Neural cell (in vitro differentiated cells): Measurements from ENCODE around the gene TMC3. TPM values are rescaled to one million over a fixed set of nuclear protein-coding genes. Genes with fewer than 3 reads are reported as not detected.

Experiments used
- H2AFZ ChIP-seq: fragments of 200-600, 300-800 bp; sonication (generic), shearing (Covaris generic); 2 replicates; pipeline ENCODE4 v1.6.0; 2014; ENCODE audit warnings: low read depth, mild to moderate bottlenecking, antibody characterized with exemption, low read length, moderate library complexity
- H3F3A ChIP-seq: fragments of 200-600 bp; shearing (Covaris generic); 2 replicates; pipeline ENCODE4 v1.6.1; 2016; ENCODE audit warnings: mild to moderate bottlenecking, moderate library complexity, mixed read lengths, antibody characterized with exemption, low read length; ENCODE audit not compliant: insufficient read depth, poor library complexity, severe bottlenecking
- H3K27ac ChIP-seq: fragments of 200-600, 300-800 bp; sonication (generic), shearing (Covaris generic); 2 replicates; pipeline ENCODE4 v1.5.1; 2014; ENCODE audit warnings: mild to moderate bottlenecking, low read length, moderate library complexity
- H3K27me3 ChIP-seq: fragments of 300-800, 200-600 bp; sonication (generic), shearing (Covaris generic); 2 replicates; pipeline ENCODE4 v1.6.0; 2014; ENCODE audit warnings: mild to moderate bottlenecking, low read depth, low read length, moderate library complexity; ENCODE audit not compliant: insufficient read depth
- H3K36me3 ChIP-seq: fragments of 300-800, 200-600 bp; sonication (generic), shearing (Covaris generic); 2 replicates; pipeline ENCODE4 v1.5.1; 2014; ENCODE audit warnings: mild to moderate bottlenecking, antibody characterized with exemption, low read length, moderate library complexity; ENCODE audit not compliant: insufficient read depth
- H3K4me2 ChIP-seq: fragments of 300-800, 200-600 bp; sonication (generic), shearing (Covaris generic); 2 replicates; pipeline ENCODE4 v1.6.0; 2014; ENCODE audit warnings: mild to moderate bottlenecking, low read length
- H3K4me3 ChIP-seq: fragments of 300-800, 200-600 bp; sonication (generic), shearing (Covaris generic); 2 replicates; pipeline ENCODE4 v1.5.1; 2014; ENCODE audit warnings: mild to moderate bottlenecking, low read length, moderate library complexity
- H3K79me2 ChIP-seq: fragments of 200-600 bp; shearing (Covaris generic); replicated peaks from 2 replicates; pipeline ENCODE4 v1.6.0; 2014; ENCODE audit warnings: mild to moderate bottlenecking, low read length, moderate library complexity; ENCODE audit not compliant: insufficient read depth
- H3K9ac ChIP-seq: fragments of 300-800, 200-600 bp; sonication (generic), shearing (Covaris generic); 2 replicates; pipeline ENCODE4 v1.6.1; 2016; ENCODE audit warnings: mild to moderate bottlenecking, low read length, mixed read lengths
- H3K9me2 ChIP-seq: fragments of 200-600 bp; shearing (Covaris generic); 2 replicates; pipeline ENCODE4 v1.6.1; 2016; ENCODE audit warnings: mild to moderate bottlenecking, low read length, mixed read lengths; ENCODE audit not compliant: insufficient read depth
- H3K9me3 ChIP-seq: fragments of 200-600, 300-800 bp; sonication (generic), shearing (Covaris generic); 2 replicates; pipeline ENCODE4 v1.6.1; 2016; ENCODE audit warnings: mild to moderate bottlenecking, mixed run types, low read length, moderate library complexity, mixed read lengths
- H4K20me1 ChIP-seq: fragments of 200-600 bp; shearing (Covaris generic); 2 replicates; pipeline ENCODE4 v1.6.1; 2016; ENCODE audit warnings: mild to moderate bottlenecking, mixed run types; ENCODE audit not compliant: insufficient read depth
- EP300 ChIP-seq: fragments of 450-650 bp; conservative IDR thresholded peaks from 2 replicates; pipeline ENCODE4 v1.6.1; 2014; ENCODE audit warnings: antibody characterized with exemption, mild to moderate bottlenecking, moderate library complexity; ENCODE audit not compliant: poor library complexity, severe bottlenecking
- EZH2 ChIP-seq: fragments of 200-600, 300-800 bp; shearing (Covaris generic), sonication (generic); IDR thresholded peaks from 2 replicates; pipeline ENCODE4 v1.6.1; 2014; ENCODE audit warnings: antibody characterized with exemption, low read length, borderline replicate concordance, mild to moderate bottlenecking; ENCODE audit not compliant: insufficient read depth, poor library complexity, severe bottlenecking
- MXI1 ChIP-seq: fragments of 450-650 bp; conservative IDR thresholded peaks from 2 replicates; pipeline ENCODE4 v1.6.1; 2014; ENCODE audit warnings: antibody characterized with exemption, mild to moderate bottlenecking; ENCODE audit not compliant: poor library complexity, severe bottlenecking
- POLR2AphosphoS5 ChIP-seq: IDR thresholded peaks from 2 replicates; pipeline ENCODE4 v1.6.1; 2012
- RAD21 ChIP-seq: fragments of 450-650 bp; conservative IDR thresholded peaks from 2 replicates; pipeline ENCODE4 v1.6.1; 2014; ENCODE audit warnings: antibody characterized with exemption, mild to moderate bottlenecking, moderate library complexity
- SMC3 ChIP-seq: fragments of 450-650 bp; conservative IDR thresholded peaks from 2 replicates; pipeline ENCODE4 v1.6.1; 2014; ENCODE audit warnings: antibody characterized with exemption, mild to moderate bottlenecking, moderate library complexity; ENCODE audit not compliant: poor library complexity
- TAF1 ChIP-seq: IDR thresholded peaks from 2 replicates; pipeline ENCODE4 v1.6.1; 2012; ENCODE audit warnings: low read depth
- polyA plus RNA-seq: library from polyadenylated mRNA; depleted of rRNA; stranded (reverse); fragments of >200 nt; gene quantifications from 2 replicates; pipeline ENCODE4 v1.2.3, GENCODE V29; 2014
- TF ChIP-seq, protein P1 (sequence below): IDR thresholded peaks from 2 replicates; pipeline ENCODE4 v1.6.1; 2012; ENCODE audit warnings: borderline replicate concordance
- TF ChIP-seq, protein P2 (sequence below): fragments of 450-650 bp; IDR thresholded peaks from 2 replicates; pipeline ENCODE4 v1.5.1; 2014; ENCODE audit warnings: antibody characterized with exemption, mild to moderate bottlenecking, moderate library complexity; ENCODE audit not compliant: poor library complexity, severe bottlenecking

Gene TMC3
- polyA plus RNA-seq, 1 donor from 2014 or later, result not detected

DNA sequence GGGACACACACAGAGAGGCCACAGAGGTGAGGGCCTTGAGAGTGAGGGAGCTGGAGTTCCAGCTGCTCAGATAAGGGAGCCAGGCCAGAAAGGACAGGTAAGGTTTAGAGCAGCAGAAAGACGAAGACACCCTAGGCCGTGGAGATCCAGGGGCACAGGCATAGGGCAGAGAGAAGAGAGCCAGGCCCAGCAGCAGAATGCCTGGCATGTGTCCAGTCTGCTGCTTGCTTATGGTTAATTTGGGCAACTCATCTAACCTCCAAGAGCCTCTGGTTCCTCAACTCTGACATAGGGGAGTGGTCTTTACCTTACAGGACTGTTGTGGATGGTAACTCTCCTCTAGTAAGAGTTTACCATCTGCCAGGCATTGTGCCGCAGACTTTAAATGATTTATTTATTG, 86.0 kb downstream of the TMC3 start:
- TF ChIP-seq RAD21, result no peak
- no peak for TF ChIP-seq SMC3
- TF ChIP-seq, protein P1, sequence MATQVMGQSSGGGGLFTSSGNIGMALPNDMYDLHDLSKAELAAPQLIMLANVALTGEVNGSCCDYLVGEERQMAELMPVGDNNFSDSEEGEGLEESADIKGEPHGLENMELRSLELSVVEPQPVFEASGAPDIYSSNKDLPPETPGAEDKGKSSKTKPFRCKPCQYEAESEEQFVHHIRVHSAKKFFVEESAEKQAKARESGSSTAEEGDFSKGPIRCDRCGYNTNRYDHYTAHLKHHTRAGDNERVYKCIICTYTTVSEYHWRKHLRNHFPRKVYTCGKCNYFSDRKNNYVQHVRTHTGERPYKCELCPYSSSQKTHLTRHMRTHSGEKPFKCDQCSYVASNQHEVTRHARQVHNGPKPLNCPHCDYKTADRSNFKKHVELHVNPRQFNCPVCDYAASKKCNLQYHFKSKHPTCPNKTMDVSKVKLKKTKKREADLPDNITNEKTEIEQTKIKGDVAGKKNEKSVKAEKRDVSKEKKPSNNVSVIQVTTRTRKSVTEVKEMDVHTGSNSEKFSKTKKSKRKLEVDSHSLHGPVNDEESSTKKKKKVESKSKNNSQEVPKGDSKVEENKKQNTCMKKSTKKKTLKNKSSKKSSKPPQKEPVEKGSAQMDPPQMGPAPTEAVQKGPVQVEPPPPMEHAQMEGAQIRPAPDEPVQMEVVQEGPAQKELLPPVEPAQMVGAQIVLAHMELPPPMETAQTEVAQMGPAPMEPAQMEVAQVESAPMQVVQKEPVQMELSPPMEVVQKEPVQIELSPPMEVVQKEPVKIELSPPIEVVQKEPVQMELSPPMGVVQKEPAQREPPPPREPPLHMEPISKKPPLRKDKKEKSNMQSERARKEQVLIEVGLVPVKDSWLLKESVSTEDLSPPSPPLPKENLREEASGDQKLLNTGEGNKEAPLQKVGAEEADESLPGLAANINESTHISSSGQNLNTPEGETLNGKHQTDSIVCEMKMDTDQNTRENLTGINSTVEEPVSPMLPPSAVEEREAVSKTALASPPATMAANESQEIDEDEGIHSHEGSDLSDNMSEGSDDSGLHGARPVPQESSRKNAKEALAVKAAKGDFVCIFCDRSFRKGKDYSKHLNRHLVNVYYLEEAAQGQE, result no peak
- TF ChIP-seq EZH2, result no peak
- TF ChIP-seq TAF1, result no peak
- TF ChIP-seq, protein P2, sequence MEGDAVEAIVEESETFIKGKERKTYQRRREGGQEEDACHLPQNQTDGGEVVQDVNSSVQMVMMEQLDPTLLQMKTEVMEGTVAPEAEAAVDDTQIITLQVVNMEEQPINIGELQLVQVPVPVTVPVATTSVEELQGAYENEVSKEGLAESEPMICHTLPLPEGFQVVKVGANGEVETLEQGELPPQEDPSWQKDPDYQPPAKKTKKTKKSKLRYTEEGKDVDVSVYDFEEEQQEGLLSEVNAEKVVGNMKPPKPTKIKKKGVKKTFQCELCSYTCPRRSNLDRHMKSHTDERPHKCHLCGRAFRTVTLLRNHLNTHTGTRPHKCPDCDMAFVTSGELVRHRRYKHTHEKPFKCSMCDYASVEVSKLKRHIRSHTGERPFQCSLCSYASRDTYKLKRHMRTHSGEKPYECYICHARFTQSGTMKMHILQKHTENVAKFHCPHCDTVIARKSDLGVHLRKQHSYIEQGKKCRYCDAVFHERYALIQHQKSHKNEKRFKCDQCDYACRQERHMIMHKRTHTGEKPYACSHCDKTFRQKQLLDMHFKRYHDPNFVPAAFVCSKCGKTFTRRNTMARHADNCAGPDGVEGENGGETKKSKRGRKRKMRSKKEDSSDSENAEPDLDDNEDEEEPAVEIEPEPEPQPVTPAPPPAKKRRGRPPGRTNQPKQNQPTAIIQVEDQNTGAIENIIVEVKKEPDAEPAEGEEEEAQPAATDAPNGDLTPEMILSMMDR, result no peak
- TF ChIP-seq POLR2AphosphoS5, result no peak
- no peak for TF ChIP-seq MXI1
- TF ChIP-seq EP300, result no peak
- Histone ChIP-seq H3F3A (no peaks in the 10 kb centered on the region), H3K4me3 (no peak overlapping the region), H3K27ac (no peak overlapping the region), H3K36me3 (no peaks in the 10 kb centered on the region), H3K27me3 (no peaks in the 10 kb centered on the region), H4K20me1 (no peaks in the 10 kb centered on the region), H2AFZ (no peak overlapping the region), H3K9me3 (no peaks in the 10 kb centered on the region), H3K9ac (no peak overlapping the region), H3K9me2 (no peaks in the 10 kb centered on the region), H3K4me2 (no peak overlapping the region), H3K79me2 (no peaks in the 10 kb centered on the region)

DNA sequence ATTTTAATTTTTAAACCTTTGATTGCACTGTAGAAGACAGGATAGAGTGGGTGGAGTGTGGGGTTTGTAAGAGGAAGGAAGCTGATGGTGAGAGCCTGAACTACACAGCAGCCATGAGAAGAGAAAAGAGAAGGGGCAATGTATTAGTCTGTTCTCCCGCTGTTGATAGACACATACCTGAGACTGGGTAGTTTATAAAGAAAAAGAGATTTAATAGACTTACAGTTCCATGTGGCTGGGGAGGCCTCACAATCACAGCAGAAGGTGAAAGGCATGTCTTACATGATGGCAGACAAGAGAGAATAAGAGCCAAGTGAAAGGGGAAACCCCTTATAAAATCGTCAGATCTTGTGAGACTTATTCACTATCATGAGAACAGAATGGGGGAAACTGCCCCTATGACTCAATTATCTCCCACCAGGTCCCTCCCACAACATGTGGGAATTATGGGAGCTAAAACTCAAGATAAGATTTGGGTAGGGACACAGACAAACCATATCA, 87.3 kb downstream of the TMC3 start:
- Histone ChIP-seq H3F3A (no peaks in the 10 kb centered on the region), H4K20me1 (no peaks in the 10 kb centered on the region), H3K27me3 (no peaks in the 10 kb centered on the region), H3K4me3 (no peak overlapping the region), H3K36me3 (no peaks in the 10 kb centered on the region), H3K9me3 (no peaks in the 10 kb centered on the region), H2AFZ (no peak overlapping the region), H3K9ac (no peak overlapping the region), H3K9me2 (no peaks in the 10 kb centered on the region), H3K27ac (no peak overlapping the region), H3K4me2 (no peak overlapping the region), H3K79me2 (no peaks in the 10 kb centered on the region)
- TF ChIP-seq, protein P1, result no peak
- TF ChIP-seq EZH2 (no peak), POLR2AphosphoS5 (no peak), EP300 (no peak), MXI1 (no peak), TAF1 (no peak), SMC3 (no peak), RAD21 (no peak)
- TF ChIP-seq, protein P2, result no peak
